ENCODE results near the gene SNX27.

Gene SNX27

DNA sequence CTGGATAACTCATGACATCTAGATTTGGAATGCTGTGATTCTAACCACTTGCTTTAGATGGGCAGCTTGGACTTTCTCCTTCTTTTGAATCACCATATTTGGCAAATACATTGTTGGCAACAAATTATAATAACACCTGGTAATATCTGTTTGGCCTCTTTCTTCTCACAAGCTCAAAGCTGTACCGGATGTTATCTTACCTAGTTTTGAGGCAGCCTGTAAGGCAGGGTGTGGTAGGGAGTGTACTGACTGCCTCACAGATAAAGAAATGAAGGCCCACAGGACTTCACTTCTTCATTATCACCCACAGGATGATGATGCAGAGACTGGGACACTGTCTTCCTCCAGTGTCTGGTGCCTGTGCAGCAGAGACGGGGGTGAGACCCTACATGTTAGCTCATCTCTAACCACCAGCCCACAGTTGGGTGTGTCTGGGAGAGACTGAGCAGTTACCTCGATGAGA is 43.2 kb upstream of the SNX27 start:
- no peak overlapping the region for H3K4me3 ChIP-seq (ENCODE audit: severe bottlenecking)
- H3K27ac ChIP-seq (ENCODE audit: poor library complexity, severe bottlenecking), result peak overlapping the region; percentile 73
- DNase-seq (ENCODE audit: low spot score) (no peak), ATAC-seq (ENCODE audit: low read depth) (peak; percentile 70)
- no peaks in the 10 kb centered on the region for H3K27me3 ChIP-seq (ENCODE audit: insufficient read depth, poor library complexity, severe bottlenecking)
- no peaks in the 10 kb centered on the region for H3K9me3 ChIP-seq (ENCODE audit: severe bottlenecking)
- H3K4me1 ChIP-seq (ENCODE audit: insufficient read depth, poor library complexity, severe bottlenecking), result peaks cover 36% of the 10 kb centered on the region
- H3K36me3 ChIP-seq (ENCODE audit: low read depth), result peaks cover 92% of the 10 kb centered on the region
- TF ChIP-seq, protein P1, sequence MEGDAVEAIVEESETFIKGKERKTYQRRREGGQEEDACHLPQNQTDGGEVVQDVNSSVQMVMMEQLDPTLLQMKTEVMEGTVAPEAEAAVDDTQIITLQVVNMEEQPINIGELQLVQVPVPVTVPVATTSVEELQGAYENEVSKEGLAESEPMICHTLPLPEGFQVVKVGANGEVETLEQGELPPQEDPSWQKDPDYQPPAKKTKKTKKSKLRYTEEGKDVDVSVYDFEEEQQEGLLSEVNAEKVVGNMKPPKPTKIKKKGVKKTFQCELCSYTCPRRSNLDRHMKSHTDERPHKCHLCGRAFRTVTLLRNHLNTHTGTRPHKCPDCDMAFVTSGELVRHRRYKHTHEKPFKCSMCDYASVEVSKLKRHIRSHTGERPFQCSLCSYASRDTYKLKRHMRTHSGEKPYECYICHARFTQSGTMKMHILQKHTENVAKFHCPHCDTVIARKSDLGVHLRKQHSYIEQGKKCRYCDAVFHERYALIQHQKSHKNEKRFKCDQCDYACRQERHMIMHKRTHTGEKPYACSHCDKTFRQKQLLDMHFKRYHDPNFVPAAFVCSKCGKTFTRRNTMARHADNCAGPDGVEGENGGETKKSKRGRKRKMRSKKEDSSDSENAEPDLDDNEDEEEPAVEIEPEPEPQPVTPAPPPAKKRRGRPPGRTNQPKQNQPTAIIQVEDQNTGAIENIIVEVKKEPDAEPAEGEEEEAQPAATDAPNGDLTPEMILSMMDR (IDR thresholded peaks at IDR 0.05; ENCODE audit: poor library complexity, severe bottlenecking), result no peak

DNA sequence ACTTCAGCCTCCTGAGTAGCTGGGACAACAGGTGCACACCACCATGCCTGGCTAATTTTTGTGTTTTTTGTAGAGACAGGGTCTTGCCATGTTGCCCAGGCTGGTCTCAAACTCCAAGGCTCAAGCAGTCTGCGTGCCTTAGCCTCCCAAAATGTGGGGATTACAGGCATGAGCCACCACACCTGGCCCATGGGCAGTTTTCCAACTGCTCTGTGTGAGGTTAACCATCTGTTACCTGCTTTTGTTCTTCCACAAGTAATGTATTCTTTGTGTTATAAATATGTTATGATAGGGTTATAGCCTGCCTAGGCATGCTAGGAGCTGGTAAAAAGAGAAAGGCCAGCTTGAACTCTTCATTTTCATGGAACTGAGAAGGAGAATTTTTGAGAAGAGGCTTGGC is 41.0 kb upstream of the SNX27 start:
- no peak overlapping the region for H3K4me3 ChIP-seq (ENCODE audit: severe bottlenecking)
- no peak for ATAC-seq (ENCODE audit: low read depth)
- peaks cover 47% of the 10 kb centered on the region for H3K4me1 ChIP-seq (ENCODE audit: insufficient read depth, poor library complexity, severe bottlenecking)
- peaks cover 92% of the 10 kb centered on the region for H3K36me3 ChIP-seq (ENCODE audit: low read depth)
- H3K9me3 ChIP-seq (ENCODE audit: severe bottlenecking), result no peaks in the 10 kb centered on the region
- H3K27me3 ChIP-seq (ENCODE audit: insufficient read depth, poor library complexity, severe bottlenecking), result no peaks in the 10 kb centered on the region
- TF ChIP-seq, protein P1 (IDR thresholded peaks at IDR 0.05; ENCODE audit: poor library complexity, severe bottlenecking), result no peak
- no peak for DNase-seq (ENCODE audit: low spot score)
- H3K27ac ChIP-seq (ENCODE audit: poor library complexity, severe bottlenecking), result peak overlapping the region; percentile 73

DNA sequence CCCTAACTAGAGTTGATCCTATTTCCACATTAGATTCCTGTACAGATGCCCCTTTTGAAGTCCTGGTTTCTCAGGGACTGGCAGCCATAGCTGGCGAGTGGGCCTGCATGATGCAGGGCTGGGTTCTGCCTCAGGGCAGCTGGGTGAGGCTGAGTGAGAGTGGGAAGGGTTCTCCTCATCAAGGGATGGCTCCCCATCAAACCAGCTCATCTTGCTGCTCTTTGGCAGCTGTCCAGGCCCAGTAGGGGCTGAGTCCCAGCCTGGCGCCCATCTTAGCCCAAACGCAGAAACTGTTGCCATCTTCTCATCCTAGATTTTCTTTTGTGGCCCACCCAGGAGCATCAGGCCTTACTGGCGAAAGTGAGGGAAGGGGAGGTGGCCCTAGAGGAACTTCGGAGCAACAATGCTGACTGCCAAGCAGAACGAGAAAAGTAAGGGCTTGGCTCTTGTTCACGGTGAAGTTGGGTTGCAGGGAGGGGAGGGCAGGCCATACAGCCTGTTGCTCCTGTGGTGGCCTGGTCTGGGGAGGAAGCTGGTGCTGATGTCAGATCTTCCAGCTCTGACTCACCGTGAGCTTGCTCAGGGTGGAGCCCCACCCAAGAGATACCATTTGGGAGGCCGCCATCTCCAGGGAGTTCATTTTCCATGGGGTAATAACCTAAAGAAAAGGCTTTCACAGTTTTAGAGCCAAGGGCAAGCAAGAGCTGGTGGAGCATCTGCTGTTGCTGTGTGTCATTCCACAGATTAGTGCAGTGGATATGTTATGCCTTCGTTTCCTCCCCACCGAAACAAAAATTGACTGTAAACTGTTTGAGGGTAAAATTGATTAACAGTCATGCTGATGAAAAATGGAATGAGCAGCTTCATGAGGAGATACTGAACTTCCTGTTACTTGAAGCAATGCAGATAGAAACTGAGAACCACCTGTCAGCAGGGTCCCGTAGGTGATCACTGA is 37.0 kb upstream of the SNX27 start:
- H3K36me3 ChIP-seq (ENCODE audit: low read depth), result peaks cover 100% of the 10 kb centered on the region
- ATAC-seq (ENCODE audit: low read depth), result peak; percentile 82
- no peaks in the 10 kb centered on the region for H3K27me3 ChIP-seq (ENCODE audit: insufficient read depth, poor library complexity, severe bottlenecking)
- no peaks in the 10 kb centered on the region for H3K9me3 ChIP-seq (ENCODE audit: severe bottlenecking)
- DNase-seq (ENCODE audit: low spot score), result peak; percentile 73
- peak overlapping the region; percentile 73 for H3K27ac ChIP-seq (ENCODE audit: poor library complexity, severe bottlenecking)
- no peak overlapping the region for H3K4me3 ChIP-seq (ENCODE audit: severe bottlenecking)
- TF ChIP-seq, protein P1 (IDR thresholded peaks at IDR 0.05; ENCODE audit: poor library complexity, severe bottlenecking), result no peak
- H3K4me1 ChIP-seq (ENCODE audit: insufficient read depth, poor library complexity, severe bottlenecking), result peaks cover 34% of the 10 kb centered on the region

DNA sequence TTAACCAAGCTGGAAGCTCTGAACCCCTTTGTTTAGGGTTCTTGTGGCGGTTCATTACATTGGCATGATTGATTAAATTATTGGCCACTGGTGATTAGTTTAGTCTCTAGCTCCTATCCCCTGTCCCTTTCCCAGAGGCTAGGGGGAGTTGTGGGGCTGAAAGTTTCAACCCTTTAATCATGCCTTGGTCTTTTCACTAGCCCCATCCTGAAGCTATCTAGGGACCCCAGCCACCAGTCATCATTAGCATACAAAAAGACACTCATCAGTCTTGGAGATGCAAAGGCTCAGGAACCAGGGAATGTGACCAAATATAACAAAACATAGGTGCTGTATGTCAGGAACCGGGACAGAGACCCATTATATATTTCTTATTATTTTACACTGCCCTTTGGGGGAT is 34.7 kb upstream of the SNX27 start:
- no peak for DNase-seq (ENCODE audit: low spot score)
- H3K4me3 ChIP-seq (ENCODE audit: severe bottlenecking), result no peak overlapping the region

More for the DNA sequence above, 34.7 kb upstream of the SNX27 start:
- peak overlapping the region; percentile 42 for H3K27ac ChIP-seq (ENCODE audit: poor library complexity, severe bottlenecking)
- H3K36me3 ChIP-seq (ENCODE audit: low read depth), result peaks cover 99% of the 10 kb centered on the region
- H3K27me3 ChIP-seq (ENCODE audit: insufficient read depth, poor library complexity, severe bottlenecking), result no peaks in the 10 kb centered on the region
- H3K9me3 ChIP-seq (ENCODE audit: severe bottlenecking), result no peaks in the 10 kb centered on the region
- TF ChIP-seq, protein P1 (IDR thresholded peaks at IDR 0.05; ENCODE audit: poor library complexity, severe bottlenecking), result no peak
- peaks cover 21% of the 10 kb centered on the region for H3K4me1 ChIP-seq (ENCODE audit: insufficient read depth, poor library complexity, severe bottlenecking)
- ATAC-seq (ENCODE audit: low read depth), result no peak

All from RWPE2 (cell line).